IMR-90 (cell line): ENCODE data around the gene RER1.

ENCODE experiments used
- BHLHE40 ChIP-seq: fragments of 150-350 bp; IDR thresholded peaks from 2 replicates; pipeline ENCODE4 v1.6.1; 2016; ENCODE audit warnings: mild to moderate bottlenecking, low read depth, low read length
- CHD1 ChIP-seq: IDR thresholded peaks from 2 replicates; pipeline ENCODE4 v1.6.1; 2012; ENCODE audit warnings: low read depth, low read length, improper control_type of control experiment
- MAFK ChIP-seq: IDR thresholded peaks from 2 replicates; pipeline ENCODE4 v1.6.1; 2012; ENCODE audit warnings: low read depth, low read length, improper control_type of control experiment
- MXI1 ChIP-seq: IDR thresholded peaks from 2 replicates; pipeline ENCODE4 v1.6.1; 2012; ENCODE audit warnings: low read depth, mild to moderate bottlenecking, low read length, moderate library complexity, borderline replicate concordance
- POLR2A ChIP-seq: IDR thresholded peaks from 2 replicates; pipeline ENCODE4 v1.6.1; 2012; ENCODE audit warnings: mild to moderate bottlenecking, low read depth, low read length
- SMC3 ChIP-seq: fragments of 150-350 bp; IDR thresholded peaks from 2 replicates; pipeline ENCODE4 v1.6.1; 2016; ENCODE audit warnings: low read depth, mild to moderate bottlenecking, antibody characterized with exemption, low read length, moderate library complexity
- TF ChIP-seq, protein P1 (sequence below): conservative IDR thresholded peaks from 2 replicates; pipeline ENCODE4 v1.5.1; 2012; ENCODE audit warnings: mild to moderate bottlenecking, low read depth, low read length, improper control_type of control experiment
- TF ChIP-seq, protein P2 (sequence below): fragments of 150-350 bp; IDR thresholded peaks from 2 replicates; pipeline ENCODE4 v1.6.1; 2017; ENCODE audit warnings: mild to moderate bottlenecking, antibody characterized with exemption, low read length, low read depth

DNA sequence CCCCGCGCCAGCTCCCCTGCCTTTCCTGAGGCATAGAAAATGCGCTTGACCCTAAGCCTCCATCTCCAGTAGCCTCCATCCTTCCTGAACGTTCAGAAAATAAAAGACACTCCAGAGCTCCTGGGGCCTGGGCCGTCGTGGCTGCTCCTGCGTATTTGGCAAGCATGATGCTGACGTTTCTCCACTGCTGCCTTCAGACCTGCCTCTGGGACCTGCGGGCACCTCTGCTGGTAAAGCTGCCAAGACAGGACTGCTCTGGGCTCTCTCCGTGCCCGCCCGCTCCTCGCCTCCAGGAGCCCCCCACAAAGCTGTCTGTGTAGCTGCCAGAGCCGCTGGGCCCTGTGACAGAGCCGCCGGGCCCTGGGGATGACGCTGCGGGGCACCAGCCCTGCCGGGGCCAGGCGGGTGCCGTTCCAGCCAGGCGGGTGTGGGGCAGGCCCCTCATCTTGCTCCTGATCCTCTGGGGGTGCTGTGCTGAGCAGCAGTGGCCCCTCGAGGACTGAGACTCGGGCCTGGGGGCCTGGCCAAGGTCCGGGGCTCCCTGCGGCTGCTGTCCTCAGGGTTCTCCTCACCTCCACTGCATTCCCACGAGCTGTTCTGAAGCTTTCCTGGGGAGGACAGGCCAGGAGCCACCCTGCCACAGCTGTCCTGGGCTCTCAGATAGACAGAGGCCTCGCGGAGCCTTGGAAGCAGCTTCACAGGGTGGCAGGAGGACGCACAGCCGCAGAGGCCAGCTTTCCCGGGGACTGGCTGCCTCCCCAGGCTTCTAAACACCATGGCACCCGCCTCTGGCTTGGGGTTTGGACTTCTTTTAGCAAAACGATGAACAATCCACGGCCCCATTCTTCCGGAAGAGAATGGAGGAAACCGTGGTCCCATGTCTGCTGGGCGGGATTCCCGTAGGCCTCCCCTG is 48.4 kb upstream of the RER1 start:
- no peak for TF ChIP-seq CHD1
- TF ChIP-seq POLR2A, result no peak
- TF ChIP-seq, protein P1, sequence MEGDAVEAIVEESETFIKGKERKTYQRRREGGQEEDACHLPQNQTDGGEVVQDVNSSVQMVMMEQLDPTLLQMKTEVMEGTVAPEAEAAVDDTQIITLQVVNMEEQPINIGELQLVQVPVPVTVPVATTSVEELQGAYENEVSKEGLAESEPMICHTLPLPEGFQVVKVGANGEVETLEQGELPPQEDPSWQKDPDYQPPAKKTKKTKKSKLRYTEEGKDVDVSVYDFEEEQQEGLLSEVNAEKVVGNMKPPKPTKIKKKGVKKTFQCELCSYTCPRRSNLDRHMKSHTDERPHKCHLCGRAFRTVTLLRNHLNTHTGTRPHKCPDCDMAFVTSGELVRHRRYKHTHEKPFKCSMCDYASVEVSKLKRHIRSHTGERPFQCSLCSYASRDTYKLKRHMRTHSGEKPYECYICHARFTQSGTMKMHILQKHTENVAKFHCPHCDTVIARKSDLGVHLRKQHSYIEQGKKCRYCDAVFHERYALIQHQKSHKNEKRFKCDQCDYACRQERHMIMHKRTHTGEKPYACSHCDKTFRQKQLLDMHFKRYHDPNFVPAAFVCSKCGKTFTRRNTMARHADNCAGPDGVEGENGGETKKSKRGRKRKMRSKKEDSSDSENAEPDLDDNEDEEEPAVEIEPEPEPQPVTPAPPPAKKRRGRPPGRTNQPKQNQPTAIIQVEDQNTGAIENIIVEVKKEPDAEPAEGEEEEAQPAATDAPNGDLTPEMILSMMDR, result no peak
- no peak for TF ChIP-seq MXI1
- no peak for TF ChIP-seq BHLHE40
- TF ChIP-seq, protein P2, sequence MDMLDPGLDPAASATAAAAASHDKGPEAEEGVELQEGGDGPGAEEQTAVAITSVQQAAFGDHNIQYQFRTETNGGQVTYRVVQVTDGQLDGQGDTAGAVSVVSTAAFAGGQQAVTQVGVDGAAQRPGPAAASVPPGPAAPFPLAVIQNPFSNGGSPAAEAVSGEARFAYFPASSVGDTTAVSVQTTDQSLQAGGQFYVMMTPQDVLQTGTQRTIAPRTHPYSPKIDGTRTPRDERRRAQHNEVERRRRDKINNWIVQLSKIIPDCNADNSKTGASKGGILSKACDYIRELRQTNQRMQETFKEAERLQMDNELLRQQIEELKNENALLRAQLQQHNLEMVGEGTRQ, result no peak
- no peak for TF ChIP-seq SMC3
- no peak for TF ChIP-seq MAFK
